Measurements from ENCODE around the gene PAAF1.

Gene PAAF1

GRCh38 chr11:73950869-73951710 lies 74.3 kb downstream of the PAAF1 start, which contains the start of gene DNAJB13:
Gene DNAJB13, plus strand, starts transcription at chr11:73951026. Its CDS starts 44 bp downstream, at chr11:73951070.
- H3K4me3 ChIP-seq (ENCODE audit: low read depth, low read length), result no peak within 1 kb of the TSS
- TF ChIP-seq CTCF (IDR thresholded peaks at IDR 0.05; ENCODE audit: low read depth, low read length, missing control alignments), result no peak
- no peak for DNase-seq (ENCODE audit: low read depth)

- DNase-seq (ENCODE audit: low read depth), result no peak
- no peak for TF ChIP-seq CTCF (IDR thresholded peaks at IDR 0.05; ENCODE audit: low read depth, low read length, missing control alignments)
- H3K4me3 ChIP-seq (ENCODE audit: low read depth, low read length), result no peak overlapping the region
Measured at GRCh38 chr11:73951797-73952196, 75.0 kb downstream of the PAAF1 start.

GRCh38 chr11:73956876-73957653 lies 80.3 kb downstream of the PAAF1 start:
- no peak overlapping the region for H3K4me3 ChIP-seq (ENCODE audit: low read depth, low read length)
- TF ChIP-seq CTCF (IDR thresholded peaks at IDR 0.05; ENCODE audit: low read depth, low read length, missing control alignments), result no peak
- no peak for DNase-seq (ENCODE audit: low read depth)

- H3K4me3 ChIP-seq (ENCODE audit: low read depth, low read length), result no peak overlapping the region
- no peak for TF ChIP-seq CTCF (IDR thresholded peaks at IDR 0.05; ENCODE audit: low read depth, low read length, missing control alignments)
- no peak for DNase-seq (ENCODE audit: low read depth)
Measured at GRCh38 chr11:73957654-73958361, 81.0 kb downstream of the PAAF1 start.

GRCh38 chr11:73958521-73959141 lies 81.8 kb downstream of the PAAF1 start:
- TF ChIP-seq CTCF (IDR thresholded peaks at IDR 0.05; ENCODE audit: low read depth, low read length, missing control alignments), result no peak
- DNase-seq (ENCODE audit: low read depth), result no peak
- H3K4me3 ChIP-seq (ENCODE audit: low read depth, low read length), result no peak overlapping the region

GRCh38 chr11:73961321-73961720 lies 84.5 kb downstream of the PAAF1 start:
- H3K4me3 ChIP-seq (ENCODE audit: low read depth, low read length), result no peak overlapping the region
- TF ChIP-seq CTCF (IDR thresholded peaks at IDR 0.05; ENCODE audit: low read depth, low read length, missing control alignments), result no peak
- no peak for DNase-seq (ENCODE audit: low read depth)
